ENCODE results near the gene RAP1GAP2.
"Not testable (repeated sequence)": the region's sequence is repeated elsewhere in the genome, so short reads cannot be mapped to it uniquely, and the experiment has no call there.

The RAP1GAP2 gene

GRCh38 chr17:2964028-2964356, 167.8 kb downstream of the RAP1GAP2 start:
- DNase-seq (ENCODE audit: low read depth in 2 of 3, low spot score in 1 of 3): no peak

DNA sequence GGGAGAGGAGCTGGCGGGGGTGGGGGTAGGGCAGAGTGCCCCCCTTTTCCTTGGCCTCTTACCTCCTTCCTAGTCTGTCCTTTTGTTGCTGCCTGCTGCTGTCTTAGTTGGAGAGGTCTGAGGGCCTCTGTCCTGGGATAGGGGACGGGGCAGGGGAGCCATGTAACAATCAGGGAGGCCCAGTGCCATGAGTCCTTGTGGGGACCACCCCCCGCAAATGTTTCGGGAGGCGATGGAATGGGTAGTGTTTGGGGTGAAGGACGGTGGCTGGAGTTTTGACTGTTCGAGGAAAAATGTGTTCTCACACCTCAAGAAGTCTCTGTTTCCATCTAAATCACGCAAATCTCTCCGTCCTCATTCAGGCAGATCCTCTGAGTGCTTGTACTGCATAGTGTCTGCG, 168.1 kb downstream of the RAP1GAP2 start:
- DNase-seq (ENCODE audit: low read depth in 2 of 3, low spot score in 1 of 3): no peak

DNA sequence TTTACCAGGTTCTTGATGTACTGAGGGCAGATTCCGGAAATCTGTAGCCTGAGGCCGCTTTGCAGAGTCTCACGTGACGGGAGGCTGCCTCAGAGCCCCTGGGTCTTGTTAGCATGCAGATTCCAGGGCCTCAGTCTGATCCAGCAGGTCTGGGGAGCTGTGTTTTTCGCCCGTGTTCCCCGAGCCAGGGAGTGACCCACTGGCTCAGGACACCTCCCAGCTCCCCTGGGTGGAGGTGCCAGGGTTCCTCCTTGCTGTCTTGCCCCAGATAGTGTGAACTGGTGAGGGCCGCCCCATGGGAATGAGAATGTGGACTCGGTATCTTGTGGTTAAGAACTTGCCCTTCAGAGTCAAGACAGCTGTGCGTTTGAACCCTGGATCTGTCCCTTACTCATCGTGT, 168.6 kb downstream of the RAP1GAP2 start:
- no peak for DNase-seq (ENCODE audit: low read depth in 2 of 3, low spot score in 1 of 3)

DNA sequence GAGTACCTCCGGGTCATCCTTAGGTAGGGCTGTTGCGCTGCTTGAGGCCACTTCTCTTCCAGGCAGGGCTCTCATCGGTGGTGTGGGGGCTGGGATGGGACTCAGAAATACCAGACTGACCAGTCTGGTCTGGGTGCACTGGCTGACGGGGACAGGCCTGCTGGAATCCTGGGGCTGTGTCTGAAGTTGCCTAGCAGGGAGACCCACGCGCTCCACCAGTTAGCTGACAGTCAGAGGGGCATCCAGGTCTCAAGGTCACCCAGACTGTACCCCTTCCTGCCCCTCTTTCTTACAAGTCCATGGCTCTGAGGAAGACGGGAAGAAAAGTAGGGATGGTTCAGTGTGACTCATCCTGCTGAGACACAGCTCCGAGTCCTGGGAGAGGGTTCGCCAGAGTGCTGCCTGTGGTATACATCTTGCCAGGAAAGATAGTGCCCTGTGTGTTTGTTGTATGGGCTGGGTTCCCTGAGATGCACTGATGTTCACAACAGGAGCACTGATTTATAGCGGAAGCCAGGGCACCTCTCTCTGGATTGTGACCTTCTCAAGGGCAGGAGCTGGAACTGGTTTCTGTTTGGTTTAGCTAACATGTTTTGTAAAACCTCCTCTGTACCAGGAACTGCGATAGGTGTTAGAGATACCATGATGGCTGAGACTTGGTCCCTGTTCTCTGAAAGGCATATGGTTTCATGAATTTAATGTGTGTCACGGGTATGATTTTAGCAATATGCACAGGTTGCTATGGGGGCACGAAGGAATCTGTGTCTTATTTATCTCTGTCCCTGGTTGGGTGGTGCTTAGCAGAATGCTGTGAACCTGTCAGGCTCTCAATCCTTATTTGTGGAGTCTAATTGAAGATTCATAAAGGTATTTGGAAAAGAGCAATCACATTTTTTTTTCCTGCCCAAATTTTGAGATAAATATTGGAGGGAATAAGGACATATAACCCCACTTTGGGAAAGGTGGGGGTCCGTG, 169.7 kb downstream of the RAP1GAP2 start:
- DNase-seq (ENCODE audit: low read depth in 2 of 3, low spot score in 1 of 3): no peak

- no peak for DNase-seq (ENCODE audit: low read depth in 2 of 3, low spot score in 1 of 3)
These were observed 171.3 kb downstream of the RAP1GAP2 start for GRCh38 chr17:2967515-2967914.

DNA sequence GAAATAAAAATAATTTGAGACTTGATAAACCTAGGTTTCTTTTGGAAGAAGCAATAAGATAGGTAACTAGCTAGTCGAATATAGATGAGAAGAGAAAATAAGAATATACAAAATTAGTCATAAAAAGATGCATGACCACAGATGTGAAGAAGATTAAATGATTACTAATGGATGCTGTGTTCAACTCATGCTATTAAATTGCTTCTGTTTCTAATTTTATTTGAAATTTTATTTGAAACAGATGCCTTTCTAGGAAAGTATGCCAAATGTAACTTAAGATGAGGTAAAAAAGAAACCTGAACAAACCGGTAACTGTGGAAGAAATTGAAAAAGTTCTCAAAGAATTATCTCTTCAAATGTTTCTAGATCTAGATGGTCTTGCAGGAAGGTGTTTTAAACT, 175.6 kb downstream of the RAP1GAP2 start:
- no peak for DNase-seq (ENCODE audit: low read depth in 2 of 3, low spot score in 1 of 3)

DNA sequence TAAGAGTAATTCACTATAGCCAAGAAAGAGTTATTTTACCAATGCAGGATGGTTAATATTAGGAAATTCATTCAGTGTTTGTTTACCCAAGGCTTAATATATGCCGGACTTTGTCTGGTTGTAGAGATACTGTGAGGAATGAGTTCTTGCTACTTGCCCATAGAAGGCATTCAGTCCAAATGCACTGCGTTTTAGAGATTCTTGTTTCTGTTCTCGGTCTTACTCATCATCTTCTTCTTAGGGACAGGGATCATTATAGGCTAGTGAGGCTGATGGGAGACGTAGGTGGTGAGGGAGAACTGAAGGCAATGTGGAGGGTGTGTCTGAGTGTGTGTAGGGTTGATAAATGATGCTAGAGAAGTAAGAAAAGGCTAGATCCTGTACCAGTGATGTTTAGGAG, 176.5 kb downstream of the RAP1GAP2 start:
- no peak for DNase-seq (ENCODE audit: low read depth in 2 of 3, low spot score in 1 of 3)

DNA sequence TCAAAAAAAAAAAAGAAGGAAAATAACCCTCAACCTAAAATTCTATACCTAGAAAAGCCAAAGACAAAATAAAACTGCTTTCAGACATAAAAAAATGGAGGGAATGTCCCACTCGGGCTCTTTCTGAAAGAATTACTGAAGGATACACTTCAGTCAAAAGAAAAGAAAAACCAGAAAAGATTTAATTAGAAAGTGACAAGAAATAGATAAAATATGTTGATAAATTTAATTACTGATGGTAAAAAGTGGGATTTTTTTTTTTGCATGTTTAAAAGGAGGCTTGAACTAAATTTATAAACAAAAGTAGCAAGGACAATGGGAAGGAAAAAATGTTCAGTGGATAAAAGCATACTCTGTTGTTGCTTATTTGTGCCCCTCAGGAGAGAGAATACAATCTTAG, 178.1 kb downstream of the RAP1GAP2 start:
- no peak for DNase-seq (ENCODE audit: low read depth in 2 of 3, low spot score in 1 of 3)

DNA sequence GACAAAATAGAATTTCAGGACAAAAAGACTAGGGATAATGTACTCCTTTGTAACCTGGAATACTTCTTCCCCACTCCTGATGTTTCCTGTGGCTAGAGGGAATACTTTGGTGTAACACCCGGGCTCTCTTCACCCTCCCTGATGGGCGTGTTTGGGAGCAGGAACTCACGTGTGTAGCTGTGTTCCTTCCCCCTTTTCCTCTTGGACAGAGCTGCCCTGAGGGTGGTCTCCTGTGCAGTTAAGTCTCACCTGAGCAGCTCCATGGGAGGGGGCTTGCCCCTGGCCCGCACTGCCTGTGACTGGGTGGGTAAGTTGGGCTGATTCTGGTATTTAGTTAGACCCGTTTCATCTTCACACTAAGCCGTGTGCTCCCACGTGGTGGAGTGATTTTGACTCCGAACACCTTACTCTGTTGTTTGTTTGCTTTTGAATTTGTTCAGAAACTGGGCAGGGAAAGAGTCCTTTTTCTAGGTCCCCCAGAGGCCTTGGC, 179.3 kb downstream of the RAP1GAP2 start:
- no peak for DNase-seq (ENCODE audit: low read depth in 2 of 3, low spot score in 1 of 3)

DNA sequence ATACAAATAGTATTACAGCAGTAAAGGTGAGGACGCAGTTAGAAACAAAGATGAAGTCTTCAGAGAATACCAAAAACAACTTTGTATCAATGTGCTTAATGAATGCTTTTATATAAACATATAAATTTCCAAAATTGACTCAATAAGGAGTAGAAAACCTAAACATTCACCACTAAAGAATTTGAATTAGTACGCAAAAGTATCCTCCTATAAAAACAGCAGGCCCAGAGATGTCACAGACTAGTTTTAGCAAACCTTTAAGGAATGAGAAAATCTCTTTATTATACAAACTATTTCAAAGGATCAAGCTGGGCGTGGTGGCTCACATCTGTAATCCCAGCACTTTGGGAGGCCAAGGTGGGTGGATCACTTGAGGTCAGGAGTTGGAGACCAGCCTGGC, 180.9 kb downstream of the RAP1GAP2 start:
- no peak for DNase-seq (ENCODE audit: low read depth in 2 of 3, low spot score in 1 of 3)

- no peak for DNase-seq (ENCODE audit: low read depth in 2 of 3, low spot score in 1 of 3)
These were observed 181.9 kb downstream of the RAP1GAP2 start for GRCh38 chr17:2978116-2978515.

DNA sequence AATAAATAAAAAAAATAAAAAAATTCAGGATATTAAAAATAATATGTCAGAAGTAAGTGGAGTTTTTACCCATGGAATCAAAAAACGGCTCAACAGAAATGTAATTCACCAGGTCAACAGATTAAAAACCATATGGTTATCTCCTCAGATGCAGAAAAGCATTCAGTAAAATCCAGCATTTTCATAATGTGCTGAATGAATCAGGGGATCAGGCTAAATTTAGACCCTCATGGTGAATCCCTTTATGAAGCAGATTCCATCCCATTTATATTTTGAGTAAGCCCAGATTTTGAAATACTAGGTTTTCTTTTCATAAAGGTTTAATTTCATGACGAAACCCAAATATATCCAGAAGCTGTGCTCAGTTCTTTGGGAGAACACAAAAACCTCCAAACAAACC, 182.8 kb downstream of the RAP1GAP2 start:
- no peak for DNase-seq (ENCODE audit: low read depth in 2 of 3, low spot score in 1 of 3)

DNA sequence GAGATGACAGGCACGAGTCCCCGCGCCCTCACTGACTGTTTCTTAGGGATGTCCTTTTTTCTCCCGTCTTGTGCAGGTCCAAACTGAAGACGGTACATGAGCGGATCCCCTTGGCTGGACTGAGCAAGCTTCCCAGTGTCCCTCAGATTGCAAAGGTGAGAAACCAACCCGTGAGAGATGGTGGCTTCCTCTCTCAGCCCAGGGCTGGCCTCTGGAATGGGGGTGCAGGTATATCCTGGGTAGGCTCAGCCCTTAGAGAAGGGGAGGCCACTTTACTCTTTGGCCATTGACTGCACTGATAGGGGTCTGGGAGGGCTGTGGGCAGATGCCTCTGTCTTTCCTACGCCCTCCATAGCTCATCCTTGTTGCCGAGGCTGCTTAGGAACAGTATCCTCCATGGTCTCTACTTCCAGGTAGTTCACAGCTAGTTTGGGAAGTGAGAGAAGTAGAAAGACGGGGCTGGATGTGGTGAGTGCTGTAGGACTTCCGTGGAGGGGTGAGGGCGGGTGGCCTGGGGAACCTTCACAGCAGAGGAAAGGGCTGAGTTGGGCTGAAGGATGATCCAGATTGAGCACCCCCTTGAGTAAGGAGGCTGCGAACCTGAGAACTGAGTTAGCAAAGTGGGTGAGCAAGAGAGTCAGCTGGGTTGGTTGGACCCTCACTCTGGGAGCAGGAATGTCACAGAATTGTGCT, 184.1 kb downstream of the RAP1GAP2 start:
- DNase-seq (ENCODE audit: low read depth in 2 of 3, low spot score in 1 of 3): no peak

DNA sequence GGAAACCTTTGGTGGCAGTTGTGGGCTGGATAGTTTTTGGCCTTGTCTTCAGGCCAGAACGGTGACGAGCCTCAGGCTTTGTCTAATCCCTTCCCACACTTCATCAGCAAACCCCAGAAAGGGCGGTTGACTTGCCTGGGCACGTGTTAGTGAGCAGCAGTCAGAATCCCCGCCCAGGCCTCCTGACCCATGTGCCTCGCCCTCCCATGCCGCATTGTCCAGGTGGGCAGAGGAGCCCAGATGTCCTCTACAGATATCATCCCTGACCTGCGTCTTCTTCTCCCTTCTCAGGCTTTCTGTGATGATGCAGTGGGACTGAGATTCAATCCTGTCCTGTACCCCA, 184.6 kb downstream of the RAP1GAP2 start:
- DNase-seq (ENCODE audit: low read depth in 2 of 3, low spot score in 1 of 3): no peak

- DNase-seq (ENCODE audit: low read depth in 2 of 3, low spot score in 1 of 3): no peak
These were observed 185.1 kb downstream of the RAP1GAP2 start for GRCh38 chr17:2981325-2981724.

GRCh38 chr17:2982854-2983253, 186.6 kb downstream of the RAP1GAP2 start:
- no peak for DNase-seq (ENCODE audit: low read depth in 2 of 3, low spot score in 1 of 3)

- DNase-seq (ENCODE audit: low read depth in 2 of 3, low spot score in 1 of 3): no peak
These were observed 187.0 kb downstream of the RAP1GAP2 start for GRCh38 chr17:2983255-2983654.

DNA sequence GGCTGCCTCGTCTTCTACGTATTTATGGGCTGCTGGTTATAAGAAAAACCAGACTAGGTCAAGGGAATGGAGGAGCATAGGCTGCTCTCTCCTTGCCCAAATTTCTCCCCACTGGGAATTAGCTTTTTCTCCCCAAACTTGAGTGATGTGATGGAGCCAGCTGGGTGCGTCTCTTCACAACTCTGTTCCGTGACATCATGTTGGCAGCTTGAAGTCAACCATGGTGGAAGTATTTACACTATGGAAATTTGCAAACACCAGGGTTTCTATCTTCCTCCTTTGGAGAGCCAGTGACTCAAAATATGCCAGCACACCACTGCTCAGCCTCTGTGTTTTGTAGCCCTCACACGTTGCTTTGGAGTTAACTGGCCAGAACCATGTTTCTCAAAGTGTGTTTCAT, 189.1 kb downstream of the RAP1GAP2 start:
- DNase-seq (ENCODE audit: low read depth in 2 of 3, low spot score in 1 of 3): no peak

- DNase-seq (ENCODE audit: low read depth in 2 of 3, low spot score in 1 of 3): no peak
These were observed 190.7 kb downstream of the RAP1GAP2 start for GRCh38 chr17:2986925-2987324.

- DNase-seq (ENCODE audit: low read depth in 2 of 3, low spot score in 1 of 3): not testable (repeated sequence)
These were observed 193.2 kb downstream of the RAP1GAP2 start for GRCh38 chr17:2989396-2989795.

GRCh38 chr17:2989855-2990254, 193.6 kb downstream of the RAP1GAP2 start:
- no peak for DNase-seq (ENCODE audit: low read depth in 2 of 3, low spot score in 1 of 3)

DNA sequence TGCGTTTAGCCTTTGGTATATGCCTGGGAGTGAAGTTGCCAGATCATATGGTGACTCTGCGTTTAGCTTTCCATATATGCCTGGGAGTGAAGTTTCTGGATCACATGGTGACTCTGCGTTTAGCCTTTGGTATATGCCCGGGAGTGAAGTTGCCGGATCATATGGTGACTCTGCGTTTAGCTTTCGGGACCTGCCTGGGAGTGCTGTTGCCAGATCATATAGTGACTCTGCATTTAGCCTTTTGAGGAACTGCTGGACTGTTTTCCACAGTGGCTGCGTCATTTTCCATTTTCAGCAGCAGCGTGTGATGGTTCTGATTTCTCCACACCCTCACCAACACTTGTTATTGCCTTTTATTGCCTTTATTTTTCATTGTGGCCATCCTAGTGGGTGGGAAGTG, 194.2 kb downstream of the RAP1GAP2 start:
- DNase-seq (ENCODE audit: low read depth in 2 of 3, low spot score in 1 of 3): no peak

All from stimulated activated CD4-positive, alpha-beta T cell treated with anti-CD3 and anti-CD28 coated beads, Interleukin-12 subunit alpha, Interleukin-12 subunit beta, amount 100 ng/mL, for 48 hours (primary cell).